HFF-Myc (cell line): ENCODE measurements around the gene LPAR1.

Experiments
- DNase-seq: peaks from one replicate; pipeline ENCODE4 v3.0.0-alpha.2; 2011; ENCODE audit warnings: low read depth; ENCODE audit errors: extremely low read depth
- H3K4me3 ChIP-seq: replicated peaks from 2 replicates; pipeline ENCODE4 v1.5.1; 2011; ENCODE audit warnings: low read depth, mild to moderate bottlenecking, control low read depth, low read length
- CTCF ChIP-seq: IDR thresholded peaks from 2 replicates; pipeline ENCODE4 v1.5.1; 2012; ENCODE audit warnings: mild to moderate bottlenecking, low read depth, low read length, control low read depth; ENCODE audit errors: missing control alignments

LPAR1 gene

DNA sequence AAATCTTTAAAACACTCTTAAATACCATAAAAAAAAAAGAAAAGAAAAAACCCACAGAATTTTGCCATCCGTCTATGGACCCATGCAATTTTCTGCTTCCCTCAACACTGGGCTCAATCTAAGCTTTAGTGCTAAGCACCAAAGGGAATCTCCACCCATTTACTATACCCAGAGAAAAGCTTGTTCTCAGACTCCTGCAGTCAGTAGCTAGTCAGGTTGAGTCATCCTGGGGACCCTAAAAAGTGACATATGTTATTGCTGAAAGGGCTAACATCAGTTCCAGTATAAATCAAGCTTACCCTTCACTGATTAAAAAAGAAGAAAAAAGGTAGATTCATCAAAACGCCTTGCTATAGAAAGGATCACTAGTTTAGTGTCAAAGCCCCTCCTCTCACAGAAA lies 192.1 kb downstream of the LPAR1 start:
- no peak for TF ChIP-seq CTCF
- H3K4me3 ChIP-seq, result no peak overlapping the region
- DNase-seq, result no peak

- no peak for TF ChIP-seq CTCF
- H3K4me3 ChIP-seq, result no peak overlapping the region
- no peak for DNase-seq
Observed at GRCh38 chr9:110844121-110844520, 194.1 kb downstream of the LPAR1 start.

- no peak overlapping the region for H3K4me3 ChIP-seq
- TF ChIP-seq CTCF, result no peak
- no peak for DNase-seq
Observed at GRCh38 chr9:110842986-110843385, 195.3 kb downstream of the LPAR1 start.

GRCh38 chr9:110842169-110842568 lies 196.1 kb downstream of the LPAR1 start:
- DNase-seq, result no peak
- H3K4me3 ChIP-seq, result no peak overlapping the region
- TF ChIP-seq CTCF, result no peak

DNA sequence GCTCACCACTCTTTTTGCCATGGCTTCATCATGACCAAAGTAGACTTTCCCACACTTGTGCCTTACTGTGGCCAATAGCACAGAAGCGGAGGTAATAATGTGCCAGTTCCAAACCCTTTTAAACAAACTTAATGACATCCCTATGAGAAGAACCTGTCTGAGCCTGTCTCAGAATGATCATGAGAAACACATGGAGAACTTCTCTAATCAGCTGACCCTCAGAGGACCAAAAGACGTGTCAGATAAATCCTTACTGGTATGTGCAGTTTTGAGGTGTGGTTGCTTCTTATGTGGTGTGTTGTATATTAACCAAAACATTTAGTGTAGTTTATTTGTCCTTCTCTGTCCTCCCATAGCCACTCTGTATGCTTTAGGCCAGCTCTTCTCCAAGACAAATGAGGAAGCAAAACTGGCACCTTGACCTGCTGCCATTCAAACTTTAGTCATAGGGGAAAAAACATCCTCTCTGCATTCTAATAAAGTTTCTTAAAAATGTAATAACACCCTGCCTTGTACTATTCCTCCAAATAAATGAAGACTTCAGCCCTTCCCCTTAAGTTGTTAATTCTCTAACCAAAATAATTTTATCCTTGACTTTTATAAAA lies 200.8 kb downstream of the LPAR1 start:
- no peak for DNase-seq
- no peak overlapping the region for H3K4me3 ChIP-seq
- no peak for TF ChIP-seq CTCF

DNA sequence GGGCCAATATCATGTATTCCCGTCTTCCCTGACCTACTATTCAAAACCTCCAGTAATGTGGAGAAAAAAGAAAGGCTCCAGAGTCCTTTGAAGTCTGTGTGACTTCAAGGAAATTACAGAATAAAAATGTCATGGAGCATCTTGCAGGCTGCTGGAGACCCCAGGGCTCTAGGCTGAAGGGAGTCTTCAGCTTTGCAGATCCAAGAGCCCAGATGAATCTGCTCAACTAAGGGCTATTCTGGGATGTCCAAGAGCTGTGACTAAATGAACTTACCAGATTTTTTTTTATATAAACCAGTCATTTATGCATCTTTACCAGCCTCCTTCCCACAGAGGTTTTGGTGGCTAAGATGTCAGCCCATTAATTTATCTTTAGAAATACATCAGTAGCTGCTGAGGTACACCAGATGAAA lies 202.4 kb downstream of the LPAR1 start:
- H3K4me3 ChIP-seq, result no peak overlapping the region
- no peak for TF ChIP-seq CTCF
- DNase-seq, result no peak

GRCh38 chr9:110835404-110835803 lies 202.9 kb downstream of the LPAR1 start:
- no peak overlapping the region for H3K4me3 ChIP-seq
- peak; percentile 81 for DNase-seq
- no peak for TF ChIP-seq CTCF
